Prostate gland (tissue), 2 donors: ENCODE data around the gene HLA-DQA1.

Experiments used
- CTCF ChIP-seq, 4 experiments: fragments of 200-600 bp in 2 of 4; fragments of 450-650 bp in 2 of 4; sonication (generic) in 2 of 4; IDR thresholded peaks; 1 replicate in 3 of 4; 2 replicates in 1 of 4; pipeline ENCODE4 v1.5.1; 2016 to 2019; ENCODE audit warnings: antibody characterized with exemption in 4 of 4, mild to moderate bottlenecking in 2 of 4, moderate library complexity in 2 of 4
- POLR2A ChIP-seq: fragments of 450-650 bp; IDR thresholded peaks from one replicate; pipeline ENCODE4 v1.6.1; 2016; ENCODE audit warnings: antibody characterized with exemption, mild to moderate bottlenecking

DNA sequence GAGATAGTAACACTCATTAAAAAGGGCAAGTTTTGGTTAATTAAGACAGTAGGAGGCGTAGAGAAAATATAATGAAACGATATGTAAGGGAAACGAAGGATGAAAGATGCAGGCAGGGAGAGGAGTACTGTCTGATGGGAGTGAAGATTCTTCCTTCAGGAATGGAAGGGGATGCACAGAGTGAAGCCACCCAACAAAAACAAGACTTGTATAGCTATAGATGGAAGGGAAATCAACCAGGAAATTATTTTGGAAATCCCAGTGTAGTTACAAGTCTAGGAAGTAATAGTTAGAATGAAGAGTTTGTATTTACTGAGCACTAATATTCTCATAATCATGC lies 27.8 kb upstream of the HLA-DQA1 start:
- TF ChIP-seq CTCF (IDR thresholded peaks at IDR 0.05) (no peak), POLR2A (no peak)
